NB4 (cell line): ENCODE results near the gene RBM47.
A peak's percentile ranks its signal among the peaks of the same experiment; 100 is the strongest.

Source experiments
- DNase-seq: peaks from one replicate; pipeline ENCODE4 v3.0.0; 2010; ENCODE audit warnings: low read depth
- H3K4me3 ChIP-seq: one replicate; pipeline ENCODE4 v1.5.1; 2011; ENCODE audit warnings: mild to moderate bottlenecking, low read depth, low read length, moderate library complexity
- MYC ChIP-seq: IDR thresholded peaks from 2 replicates; pipeline ENCODE4 v1.6.1; 2011; ENCODE audit warnings: low read depth, low read length
- POLR2A ChIP-seq: IDR thresholded peaks from 2 replicates; pipeline ENCODE4 v1.6.1; 2011; ENCODE audit warnings: mild to moderate bottlenecking; ENCODE audit not compliant: insufficient read length; ENCODE audit errors: extremely low read depth
- TF ChIP-seq, protein P1 (sequence below): IDR thresholded peaks from 2 replicates; pipeline ENCODE4 v1.6.1; 2011; ENCODE audit warnings: low read depth, low read length
- TF ChIP-seq, protein P2 (sequence below): IDR thresholded peaks from one replicate; pipeline ENCODE4 v1.5.1; 2012; ENCODE audit warnings: low read depth, low read length

Gene RBM47

DNA sequence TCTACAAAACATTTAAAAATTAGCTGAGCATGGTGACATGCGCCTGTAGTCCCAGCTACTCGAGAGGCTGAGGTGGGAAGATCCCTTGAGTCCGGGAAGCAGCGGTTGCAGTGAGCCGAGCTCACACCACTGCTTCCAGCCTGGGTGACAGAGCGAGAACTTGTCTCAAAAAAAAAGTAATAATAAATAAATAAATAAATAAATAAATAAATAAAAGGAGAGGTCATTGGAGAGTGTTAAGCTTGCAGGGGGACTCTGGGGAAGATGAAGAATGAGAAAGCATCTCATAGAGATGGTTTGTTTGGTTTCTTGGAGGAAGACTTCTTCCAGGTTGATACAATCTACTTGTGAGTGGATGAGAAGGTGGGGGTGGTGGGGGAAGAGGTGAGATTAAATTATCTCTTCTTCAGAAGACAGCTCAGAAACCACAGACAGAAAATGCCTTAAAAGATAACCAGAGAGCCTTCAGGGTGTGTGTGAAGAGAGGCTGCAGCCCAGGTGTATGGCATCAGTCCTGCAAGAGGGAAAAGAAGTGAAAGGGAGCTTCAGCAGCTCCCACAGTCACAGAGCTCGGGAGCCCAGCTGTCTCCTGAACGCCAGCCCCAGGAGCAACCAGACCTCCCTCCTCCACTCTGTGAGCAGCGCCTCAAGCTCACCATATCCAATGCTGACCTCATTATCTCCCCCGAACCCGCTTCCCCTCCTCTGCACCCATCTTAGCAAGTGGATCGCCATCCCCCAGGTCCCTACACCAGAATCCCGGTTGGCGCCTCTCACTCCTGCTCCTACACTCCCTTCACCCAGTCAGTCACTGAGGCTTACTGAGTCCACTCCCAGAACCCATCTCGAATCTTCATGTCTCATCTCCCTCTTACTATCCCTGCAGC lies 48.2 kb downstream of the RBM47 start:
- H3K4me3 ChIP-seq, result no peak overlapping the region
- TF ChIP-seq, protein P1, sequence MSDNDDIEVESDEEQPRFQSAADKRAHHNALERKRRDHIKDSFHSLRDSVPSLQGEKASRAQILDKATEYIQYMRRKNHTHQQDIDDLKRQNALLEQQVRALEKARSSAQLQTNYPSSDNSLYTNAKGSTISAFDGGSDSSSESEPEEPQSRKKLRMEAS, result no peak
- TF ChIP-seq, protein P2, sequence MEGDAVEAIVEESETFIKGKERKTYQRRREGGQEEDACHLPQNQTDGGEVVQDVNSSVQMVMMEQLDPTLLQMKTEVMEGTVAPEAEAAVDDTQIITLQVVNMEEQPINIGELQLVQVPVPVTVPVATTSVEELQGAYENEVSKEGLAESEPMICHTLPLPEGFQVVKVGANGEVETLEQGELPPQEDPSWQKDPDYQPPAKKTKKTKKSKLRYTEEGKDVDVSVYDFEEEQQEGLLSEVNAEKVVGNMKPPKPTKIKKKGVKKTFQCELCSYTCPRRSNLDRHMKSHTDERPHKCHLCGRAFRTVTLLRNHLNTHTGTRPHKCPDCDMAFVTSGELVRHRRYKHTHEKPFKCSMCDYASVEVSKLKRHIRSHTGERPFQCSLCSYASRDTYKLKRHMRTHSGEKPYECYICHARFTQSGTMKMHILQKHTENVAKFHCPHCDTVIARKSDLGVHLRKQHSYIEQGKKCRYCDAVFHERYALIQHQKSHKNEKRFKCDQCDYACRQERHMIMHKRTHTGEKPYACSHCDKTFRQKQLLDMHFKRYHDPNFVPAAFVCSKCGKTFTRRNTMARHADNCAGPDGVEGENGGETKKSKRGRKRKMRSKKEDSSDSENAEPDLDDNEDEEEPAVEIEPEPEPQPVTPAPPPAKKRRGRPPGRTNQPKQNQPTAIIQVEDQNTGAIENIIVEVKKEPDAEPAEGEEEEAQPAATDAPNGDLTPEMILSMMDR, result no peak
- TF ChIP-seq MYC (no peak), POLR2A (no peak)
- no peak for DNase-seq

DNA sequence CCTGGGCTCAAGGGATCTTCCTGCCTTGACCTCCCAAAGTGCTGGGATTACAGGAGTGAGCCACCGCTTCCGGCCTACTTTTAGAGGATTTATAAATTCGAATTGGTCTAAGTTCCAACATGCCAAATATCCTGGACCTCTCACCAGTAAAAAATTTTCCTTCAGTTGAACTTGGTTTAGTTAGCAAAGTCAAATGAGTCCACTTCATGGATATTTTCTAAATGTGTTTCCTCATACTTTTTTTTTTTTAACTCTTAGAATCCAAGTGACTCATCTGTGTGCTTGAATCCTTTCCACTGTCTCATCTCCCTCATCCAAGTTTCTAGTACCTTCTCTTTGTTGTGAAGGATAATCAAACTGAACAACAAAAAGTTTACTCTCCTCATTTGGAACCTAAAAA lies 49.7 kb downstream of the RBM47 start:
- no peak overlapping the region for H3K4me3 ChIP-seq
- TF ChIP-seq POLR2A (no peak), MYC (no peak)
- TF ChIP-seq, protein P2, result no peak
- TF ChIP-seq, protein P1, result no peak
- DNase-seq, result no peak

DNA sequence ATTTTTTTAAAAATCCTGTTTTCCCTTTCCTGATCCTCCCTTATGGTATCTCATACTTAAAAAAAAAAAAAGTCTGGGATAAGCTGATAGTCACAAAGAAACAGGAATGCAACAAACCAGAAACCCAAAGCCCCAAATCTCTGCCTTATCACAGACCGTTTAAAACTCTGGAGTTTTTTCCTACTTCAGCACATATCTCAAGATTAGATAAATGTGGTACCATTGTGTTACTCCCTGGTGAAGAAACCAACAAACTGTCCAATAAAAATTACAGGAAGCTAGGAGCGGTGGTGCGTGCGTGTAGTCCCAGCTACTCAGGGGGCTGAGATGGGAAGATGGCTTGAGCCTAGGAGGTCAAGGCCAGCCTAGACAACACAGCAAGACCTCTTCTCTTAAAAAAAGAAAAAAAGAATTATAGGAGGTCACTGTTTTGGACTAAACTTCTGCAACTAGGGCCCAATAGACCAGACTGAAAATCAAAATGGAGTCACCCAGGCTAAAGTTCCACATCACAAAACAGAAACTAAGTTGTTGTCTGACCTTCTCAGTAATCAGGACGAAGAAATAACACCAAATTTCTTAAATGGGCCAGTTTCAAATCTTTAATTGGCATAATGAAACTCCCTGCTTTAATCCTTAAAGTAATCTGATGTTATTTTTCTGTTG lies 51.9 kb downstream of the RBM47 start:
- TF ChIP-seq POLR2A (no peak), MYC (no peak)
- TF ChIP-seq, protein P1, result no peak
- TF ChIP-seq, protein P2, result no peak
- H3K4me3 ChIP-seq, result no peak overlapping the region
- no peak for DNase-seq

DNA sequence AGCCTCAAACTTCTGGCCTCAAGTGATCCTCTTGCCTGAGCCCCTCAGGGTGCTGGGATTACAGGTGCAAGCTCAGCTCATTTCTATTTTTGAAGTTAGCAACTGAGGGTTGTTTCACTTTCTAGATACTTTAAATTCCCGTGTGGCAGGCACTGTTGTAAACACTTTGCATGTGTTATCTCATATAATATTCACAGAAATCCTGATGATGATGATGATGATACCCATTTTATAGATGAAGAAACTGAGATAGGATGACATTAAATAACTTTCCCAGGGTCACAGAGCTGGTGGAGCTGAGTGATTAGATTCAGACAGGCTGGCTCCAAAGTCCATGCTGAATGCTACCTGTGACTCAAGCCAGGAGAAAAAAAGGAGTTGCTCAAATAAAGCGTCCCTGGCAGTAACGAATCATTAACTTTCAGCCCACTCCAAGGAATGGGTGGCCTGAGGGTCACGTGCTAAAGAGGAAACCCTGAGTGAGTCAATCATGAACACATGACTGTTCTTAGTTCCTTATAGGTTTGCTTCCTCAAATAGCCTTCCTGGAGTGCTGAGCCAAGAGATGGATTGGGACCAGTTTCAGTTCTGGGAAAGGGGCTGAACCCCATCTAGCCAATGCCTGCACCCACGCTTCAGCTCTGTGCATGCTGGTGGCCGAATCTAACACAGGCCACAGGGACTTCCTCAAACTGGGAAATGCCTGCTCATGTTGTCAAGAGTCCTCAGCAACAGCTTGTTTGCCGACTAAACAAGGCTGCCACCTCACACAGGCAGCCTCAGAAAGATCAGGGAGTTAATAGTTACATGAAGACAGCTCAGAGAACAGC lies 52.8 kb downstream of the RBM47 start:
- peak; percentile 94 for DNase-seq
- peak overlapping the region; percentile 23 for H3K4me3 ChIP-seq
- TF ChIP-seq MYC, result peak; percentile 72; the same call in 1 of the 2 replicates
- TF ChIP-seq, protein P1, result peak; percentile 99
- TF ChIP-seq POLR2A, result peak; percentile 31
- TF ChIP-seq, protein P2, result no peak

DNA sequence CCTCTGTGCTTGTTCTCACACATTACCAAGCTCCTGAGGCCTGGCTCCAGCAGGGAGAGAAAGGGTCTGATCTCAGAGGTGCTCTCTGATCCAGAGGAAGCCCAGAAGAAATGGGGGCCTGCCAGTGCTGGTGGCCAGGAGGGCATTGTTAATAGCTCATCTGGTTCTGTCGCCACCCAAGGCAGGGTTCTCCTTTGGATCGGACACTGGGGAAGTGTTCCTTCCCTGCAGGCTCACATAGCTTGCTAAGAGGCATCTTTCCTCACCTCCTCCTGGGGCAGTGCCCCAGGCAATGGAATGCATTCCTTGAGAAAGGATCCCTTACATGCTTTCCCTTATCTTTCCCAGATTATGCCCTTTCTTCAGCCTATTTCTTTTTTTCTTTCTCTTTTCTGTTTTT lies 53.8 kb downstream of the RBM47 start:
- no peak for DNase-seq
- H3K4me3 ChIP-seq, result no peak overlapping the region
- TF ChIP-seq POLR2A (no peak), MYC (no peak)
- TF ChIP-seq, protein P1, result no peak
- TF ChIP-seq, protein P2, result no peak
